Measurements from ENCODE around the gene SAMD4B.

DNA sequence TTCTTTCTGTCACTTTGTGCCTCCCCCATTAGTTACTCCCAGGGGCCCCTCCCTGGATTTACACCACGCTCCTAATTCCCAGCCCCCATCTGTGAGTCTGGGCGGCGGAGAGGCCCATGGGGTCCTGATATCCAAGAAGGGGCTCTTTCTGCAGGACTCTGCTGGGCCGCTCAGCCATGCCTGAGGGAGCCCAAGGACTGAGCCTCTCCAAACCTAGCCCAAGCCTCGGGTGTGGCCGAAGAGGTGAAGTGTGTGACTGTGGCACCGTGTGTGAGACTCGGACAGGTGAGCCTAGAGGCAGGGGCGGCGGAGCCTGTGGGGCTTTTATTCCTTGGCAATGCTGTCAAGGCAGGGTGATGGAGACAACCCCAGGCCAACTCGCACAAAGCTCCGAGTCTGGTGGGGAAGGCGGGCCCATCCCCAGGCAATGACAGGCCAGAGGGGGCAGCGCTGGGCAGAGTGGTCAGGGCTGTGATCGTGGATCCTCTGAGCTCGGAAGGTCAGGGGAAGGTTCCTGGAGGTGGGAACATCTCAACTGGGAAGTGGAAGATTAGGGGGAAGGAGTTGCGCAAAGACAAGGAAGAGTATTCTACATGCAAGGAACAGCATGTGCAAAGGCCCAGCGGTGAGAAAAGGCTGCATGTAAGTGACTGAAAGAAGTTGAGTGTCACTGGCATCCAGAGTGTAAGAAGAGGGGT, 71.8 kb downstream of the SAMD4B start:
- no peak for TF ChIP-seq POLR2A (IDR thresholded peaks at IDR 0.05)
- TF ChIP-seq, protein P1, sequence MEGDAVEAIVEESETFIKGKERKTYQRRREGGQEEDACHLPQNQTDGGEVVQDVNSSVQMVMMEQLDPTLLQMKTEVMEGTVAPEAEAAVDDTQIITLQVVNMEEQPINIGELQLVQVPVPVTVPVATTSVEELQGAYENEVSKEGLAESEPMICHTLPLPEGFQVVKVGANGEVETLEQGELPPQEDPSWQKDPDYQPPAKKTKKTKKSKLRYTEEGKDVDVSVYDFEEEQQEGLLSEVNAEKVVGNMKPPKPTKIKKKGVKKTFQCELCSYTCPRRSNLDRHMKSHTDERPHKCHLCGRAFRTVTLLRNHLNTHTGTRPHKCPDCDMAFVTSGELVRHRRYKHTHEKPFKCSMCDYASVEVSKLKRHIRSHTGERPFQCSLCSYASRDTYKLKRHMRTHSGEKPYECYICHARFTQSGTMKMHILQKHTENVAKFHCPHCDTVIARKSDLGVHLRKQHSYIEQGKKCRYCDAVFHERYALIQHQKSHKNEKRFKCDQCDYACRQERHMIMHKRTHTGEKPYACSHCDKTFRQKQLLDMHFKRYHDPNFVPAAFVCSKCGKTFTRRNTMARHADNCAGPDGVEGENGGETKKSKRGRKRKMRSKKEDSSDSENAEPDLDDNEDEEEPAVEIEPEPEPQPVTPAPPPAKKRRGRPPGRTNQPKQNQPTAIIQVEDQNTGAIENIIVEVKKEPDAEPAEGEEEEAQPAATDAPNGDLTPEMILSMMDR (IDR thresholded peaks at IDR 0.05): no peak
